NCI-H2107 treated with DMSO at 0.1 percent for 48 hours (cell line): ENCODE measurements around the gene PLEKHM3.
A peak's percentile ranks its signal among the peaks of the same experiment; 100 is the strongest.

Experiments used
- DNase-seq: peaks from one replicate; lab custom pipeline; 2025; ENCODE audit not compliant: unreplicated experiment; lab: John Stamatoyannopoulos, UW

Gene PLEKHM3

DNA sequence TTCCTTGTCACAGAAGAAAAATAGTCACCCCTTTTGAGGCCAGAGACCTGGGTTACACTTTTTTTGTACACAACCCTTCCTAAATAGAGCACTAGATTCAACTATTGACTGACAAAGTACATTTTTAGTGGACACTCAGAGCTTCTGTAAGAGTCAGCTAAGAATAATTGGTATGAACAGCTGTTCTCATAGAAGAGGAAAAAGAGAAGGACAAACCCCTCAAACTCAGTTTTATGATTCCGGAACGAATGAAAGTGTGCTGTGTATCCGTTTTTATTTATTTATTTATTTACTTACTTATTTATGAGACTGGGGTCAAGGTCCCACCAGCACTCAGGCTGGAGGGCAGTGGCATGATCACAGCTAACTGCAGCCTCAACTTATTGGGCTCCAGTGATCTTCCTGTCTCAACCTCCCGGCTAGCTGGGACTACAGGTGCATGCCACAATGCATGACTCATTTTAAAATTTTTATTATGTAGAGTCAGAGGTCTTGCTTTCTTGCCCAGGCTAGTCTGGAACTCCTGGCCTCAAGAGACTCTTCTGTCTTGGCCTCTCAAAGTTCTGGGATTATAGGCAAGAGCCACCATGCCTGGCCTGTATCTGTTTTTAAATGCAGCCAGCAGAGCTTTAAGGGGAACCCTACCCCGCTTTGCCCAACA, 219.6 kb downstream of the PLEKHM3 start:
- DNase-seq, result no peak

DNA sequence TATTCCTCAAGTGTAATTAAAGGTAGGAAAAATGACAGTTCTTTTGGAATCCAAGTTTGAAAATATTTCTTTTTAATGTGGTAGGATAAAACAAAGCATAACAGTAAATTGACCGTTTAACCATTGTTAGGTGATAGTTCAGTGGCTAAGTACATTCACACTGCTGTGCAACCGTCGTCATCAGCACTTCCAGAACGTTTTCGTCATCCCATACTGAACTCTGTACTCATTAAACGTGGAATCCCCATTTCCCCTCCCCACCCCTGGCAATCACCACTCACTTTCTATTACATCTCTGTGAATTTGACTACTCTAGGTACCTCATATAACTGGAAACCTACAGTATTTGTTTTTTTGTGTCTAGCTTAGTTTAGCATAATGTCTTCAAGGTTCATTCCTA, 222.7 kb downstream of the PLEKHM3 start:
- no peak for DNase-seq

DNA sequence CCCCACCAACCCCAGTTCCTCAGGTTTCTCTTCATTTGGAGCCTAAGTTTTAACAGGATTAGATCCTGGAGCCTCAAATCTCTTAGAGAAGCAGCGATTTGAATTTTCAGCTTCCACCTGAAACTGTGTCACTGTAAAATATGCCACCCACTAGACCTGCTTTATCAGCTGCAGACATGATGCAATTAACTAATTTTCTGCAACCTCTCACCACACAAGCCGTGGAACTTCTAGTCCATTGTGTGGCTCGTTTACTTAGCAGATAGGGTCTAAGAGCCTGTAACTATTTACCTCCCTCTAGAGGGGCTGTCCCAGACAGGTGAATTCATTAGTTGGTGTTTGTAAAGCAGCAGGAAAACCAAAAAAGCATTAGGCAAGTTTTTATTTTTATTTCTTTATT, 224.1 kb downstream of the PLEKHM3 start:
- peak; percentile 61 for DNase-seq

DNA sequence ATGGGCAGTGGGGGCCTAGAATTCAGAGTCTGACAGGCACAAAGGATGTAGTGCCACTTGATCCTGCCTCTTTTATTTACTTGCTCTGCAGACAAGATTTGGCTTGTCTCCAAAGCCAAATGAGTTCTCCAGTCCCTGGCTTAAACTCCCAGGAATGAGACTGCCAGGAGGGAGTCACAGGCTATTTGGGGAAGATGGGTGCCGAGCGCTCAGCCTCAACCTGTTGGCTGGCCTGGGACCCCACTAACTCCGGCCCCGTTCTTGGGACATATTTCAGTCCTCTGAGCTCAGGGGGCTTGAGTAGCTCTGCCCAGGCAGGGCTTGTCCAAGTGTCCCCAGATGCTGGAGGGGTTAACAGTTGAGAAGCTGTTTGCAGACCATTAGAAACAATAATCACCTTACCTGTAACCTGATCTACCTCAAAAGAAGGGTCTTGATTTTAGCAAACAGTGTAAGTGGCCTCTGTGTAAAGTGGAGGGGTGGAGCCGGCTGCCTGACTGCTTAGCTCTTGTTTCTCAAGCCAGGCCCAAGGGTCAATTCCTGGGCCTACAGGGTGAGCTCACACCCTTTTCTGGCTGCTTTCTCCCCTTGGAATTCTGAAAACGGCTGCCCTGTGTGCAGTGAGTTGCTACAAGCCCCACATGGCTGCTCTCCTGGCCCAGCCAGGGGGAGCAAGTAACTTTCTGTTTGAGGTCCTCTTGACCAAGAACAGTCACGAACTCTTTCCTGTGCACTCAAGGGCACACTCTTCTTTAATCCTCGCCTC, 228.6 kb downstream of the PLEKHM3 start:
- DNase-seq, result peak; percentile 74

DNA sequence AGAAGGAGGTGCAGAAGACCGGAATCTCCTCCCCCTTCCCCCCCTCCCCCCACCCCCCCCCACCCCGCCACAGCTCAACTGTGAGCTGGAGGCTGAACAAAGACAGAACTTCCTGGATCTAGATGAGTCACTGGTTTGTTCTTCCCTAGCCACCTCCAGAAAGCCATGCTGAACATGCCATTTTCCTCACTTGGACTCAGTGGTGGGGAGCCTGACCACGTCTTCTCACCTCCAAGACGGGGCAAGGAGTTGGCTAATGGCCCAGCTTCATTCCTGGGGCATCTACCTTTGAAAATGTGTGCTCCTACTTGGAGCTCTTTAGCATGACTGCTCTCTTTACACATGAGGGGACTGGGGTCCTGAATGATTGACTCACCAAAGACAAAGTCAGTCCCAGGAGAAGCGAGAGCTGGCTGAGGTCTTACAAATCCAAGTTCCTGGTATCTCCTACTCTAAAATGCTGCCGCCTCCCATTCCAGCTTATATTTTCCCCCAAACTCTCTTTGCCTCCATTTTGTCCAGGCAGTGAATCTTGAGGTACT, 233.0 kb downstream of the PLEKHM3 start:
- DNase-seq, result no peak

- no peak for DNase-seq
Observed at GRCh38 chr2:207791579-207792243, 233.6 kb downstream of the PLEKHM3 start.

DNA sequence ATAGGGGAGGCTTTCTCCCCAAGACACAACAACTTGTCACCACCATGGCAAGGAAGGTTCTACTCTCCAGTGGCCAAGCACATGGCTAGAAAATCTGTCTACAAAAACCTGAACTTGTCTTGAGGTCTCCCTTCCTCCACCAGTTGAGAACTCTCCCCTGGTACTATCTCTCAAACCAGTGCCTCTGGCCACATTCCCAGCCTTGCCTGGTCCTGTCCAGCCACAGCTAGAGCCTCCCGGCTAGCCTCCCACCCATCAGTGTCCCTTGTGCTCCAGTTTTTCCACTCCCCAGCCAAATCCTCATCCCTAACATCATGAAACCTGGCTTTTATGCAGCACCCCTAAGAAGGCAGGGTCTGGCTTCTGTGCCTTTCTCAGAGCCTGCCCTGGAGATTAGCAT, 234.4 kb downstream of the PLEKHM3 start:
- no peak for DNase-seq

GRCh38 chr2:207787800-207788199, 237.5 kb downstream of the PLEKHM3 start:
- DNase-seq, result no peak

DNA sequence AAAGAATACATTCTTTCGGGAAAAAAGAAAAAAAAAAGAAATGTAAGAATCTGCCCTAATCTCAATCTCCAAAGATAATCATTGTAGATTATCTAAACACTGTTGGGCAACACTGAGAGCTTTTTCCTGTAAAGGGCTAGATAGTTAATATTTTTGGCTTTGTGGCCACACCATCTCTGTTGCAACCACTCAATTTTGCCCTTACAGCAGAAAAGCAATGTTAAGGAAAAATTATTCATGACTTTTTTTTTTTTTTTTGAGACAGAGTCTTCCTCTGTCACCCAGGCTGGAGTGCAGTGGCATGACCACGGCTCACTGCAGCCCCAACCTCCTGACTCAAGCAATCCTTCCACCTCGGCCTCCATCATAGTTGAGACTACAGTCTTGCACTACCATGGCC, 238.3 kb downstream of the PLEKHM3 start:
- DNase-seq, result no peak

GRCh38 chr2:207784898-207785297, 240.4 kb downstream of the PLEKHM3 start:
- no peak for DNase-seq

DNA sequence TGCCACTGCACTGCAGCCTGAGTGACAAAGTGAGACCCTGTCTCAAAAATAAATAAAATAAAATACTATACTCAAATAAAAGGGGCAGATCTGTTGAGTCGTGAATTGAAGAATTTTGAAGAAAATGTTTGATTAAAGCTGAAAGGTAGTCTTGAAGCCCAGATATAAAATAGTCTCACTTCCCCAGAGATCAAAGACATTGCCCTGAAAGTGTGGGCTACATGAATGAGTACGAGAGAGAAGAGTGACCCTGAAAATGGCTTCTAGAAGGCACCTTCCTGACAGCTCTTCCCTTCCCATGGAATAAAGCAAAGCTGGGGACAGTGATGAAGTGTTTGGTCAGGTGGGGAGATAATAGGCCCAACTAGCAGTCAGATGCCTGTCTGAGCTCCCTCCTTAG, 241.8 kb downstream of the PLEKHM3 start:
- no peak for DNase-seq

GRCh38 chr2:207782238-207783030, 242.9 kb downstream of the PLEKHM3 start:
- DNase-seq, result no peak

GRCh38 chr2:207779523-207779922, 245.8 kb downstream of the PLEKHM3 start:
- DNase-seq, result no peak

GRCh38 chr2:207778298-207778882, 246.9 kb downstream of the PLEKHM3 start:
- DNase-seq, result no peak

GRCh38 chr2:207777124-207777523, 248.2 kb downstream of the PLEKHM3 start:
- DNase-seq, result no peak

DNA sequence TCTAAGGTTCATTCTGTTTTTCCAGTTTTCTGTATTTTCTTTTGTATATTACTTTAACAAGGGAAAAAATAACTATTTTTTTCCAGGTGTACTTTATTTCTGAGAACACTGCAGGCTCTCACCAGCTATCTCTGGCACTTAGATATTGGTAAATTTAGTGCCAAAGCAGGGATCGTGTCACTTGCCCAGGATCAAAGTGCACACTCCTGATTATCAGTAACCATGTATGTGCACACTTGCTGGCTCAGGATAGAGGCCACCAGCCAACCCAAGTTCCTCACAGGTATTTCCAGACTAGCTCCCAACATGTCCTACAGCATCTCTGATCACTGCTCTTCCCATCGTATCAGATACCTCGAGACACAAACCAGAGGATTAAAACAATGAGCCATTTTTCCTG, 249.9 kb downstream of the PLEKHM3 start:
- no peak for DNase-seq

DNA sequence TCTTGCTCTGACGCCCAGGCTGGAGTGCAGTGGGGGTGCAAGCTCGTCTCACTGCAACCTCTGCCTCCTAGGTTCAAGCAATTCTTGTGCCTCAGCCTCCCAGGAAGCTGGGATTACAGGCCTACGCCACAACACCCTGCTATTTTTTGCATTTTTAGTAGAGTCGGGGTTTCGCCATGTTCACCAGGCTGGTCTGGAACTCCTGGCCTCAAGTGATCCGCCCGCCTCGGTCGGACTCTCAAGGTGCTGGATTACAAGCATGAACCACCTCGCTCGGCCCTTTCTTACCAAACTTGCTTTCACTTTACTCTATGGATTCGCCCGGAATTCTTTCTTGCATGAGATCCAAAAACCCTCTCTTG, 252.5 kb downstream of the PLEKHM3 start:
- no peak for DNase-seq

GRCh38 chr2:207772081-207772843, 253.1 kb downstream of the PLEKHM3 start:
- no peak for DNase-seq

DNA sequence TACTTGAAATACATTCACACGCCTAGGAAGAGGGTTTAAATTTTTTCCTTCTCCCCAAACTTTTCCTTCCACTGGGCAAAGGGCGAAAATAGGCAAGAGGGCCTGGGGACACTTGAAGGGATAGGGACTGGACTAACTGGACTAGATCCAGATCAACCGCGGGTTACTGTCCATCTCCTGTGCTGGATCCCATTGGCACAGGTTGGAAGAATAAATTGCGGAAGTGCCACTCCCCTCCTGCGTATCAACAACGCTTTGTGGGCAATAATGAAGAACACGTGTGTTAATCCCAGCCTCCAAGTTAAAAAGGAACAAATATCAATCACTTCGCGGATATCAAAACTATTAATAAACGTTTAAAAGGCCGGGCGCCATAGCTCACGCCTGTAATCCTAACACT, 253.9 kb downstream of the PLEKHM3 start:
- no peak for DNase-seq
